Progenitor cell of endocrine pancreas (in vitro differentiated cells): ENCODE data around the gene GRAMD4. TPM values are rescaled to one million over a fixed set of nuclear protein-coding genes. Genes with fewer than 3 reads are reported as not detected.

Experiments
- DNase-seq: peaks from one replicate; pipeline ENCODE4 v3.0.0; 2021; ENCODE audit warnings: low spot score; ENCODE audit not compliant: unreplicated experiment
- H3K27ac Mint-ChIP-seq: 2 replicates; pipeline ENCODE4 v1.8.0; 2021; ENCODE audit warnings: mild to moderate bottlenecking, moderate library complexity, mixed read lengths
- H3K27me3 Mint-ChIP-seq: 2 replicates; pipeline ENCODE4 v1.8.0; 2021; ENCODE audit warnings: mixed read lengths
- H3K36me3 Mint-ChIP-seq: 2 replicates; pipeline ENCODE4 v1.8.0; 2022; ENCODE audit warnings: mixed read lengths; ENCODE audit not compliant: insufficient read depth
- H3K4me1 Mint-ChIP-seq: 2 replicates; pipeline ENCODE4 v1.8.0; 2021; ENCODE audit warnings: low read depth, mixed read lengths
- H3K4me3 Mint-ChIP-seq: 2 replicates; pipeline ENCODE4 v1.8.0; 2021; ENCODE audit warnings: low read depth, mild to moderate bottlenecking, moderate library complexity, mixed read lengths
- H3K9me3 Mint-ChIP-seq: 2 replicates; pipeline ENCODE4 v1.8.0; 2021; ENCODE audit warnings: low read depth, mixed read lengths
- CTCF ChIP-seq: fragments of 200-600 bp; sonication (generic); IDR thresholded peaks from one replicate; pipeline ENCODE4 v1.5.0; 2021; ENCODE audit warnings: antibody characterized with exemption, mild to moderate bottlenecking; ENCODE audit not compliant: unreplicated experiment
- total RNA-seq: library from RNA; stranded (reverse); gene quantifications from 2 replicates; pipeline ENCODE4 v1.2.1, GENCODE V29; 2021

GRAMD4 gene
- total RNA-seq, 1 donor from 2014 or later: 68.8 TPM

DNA sequence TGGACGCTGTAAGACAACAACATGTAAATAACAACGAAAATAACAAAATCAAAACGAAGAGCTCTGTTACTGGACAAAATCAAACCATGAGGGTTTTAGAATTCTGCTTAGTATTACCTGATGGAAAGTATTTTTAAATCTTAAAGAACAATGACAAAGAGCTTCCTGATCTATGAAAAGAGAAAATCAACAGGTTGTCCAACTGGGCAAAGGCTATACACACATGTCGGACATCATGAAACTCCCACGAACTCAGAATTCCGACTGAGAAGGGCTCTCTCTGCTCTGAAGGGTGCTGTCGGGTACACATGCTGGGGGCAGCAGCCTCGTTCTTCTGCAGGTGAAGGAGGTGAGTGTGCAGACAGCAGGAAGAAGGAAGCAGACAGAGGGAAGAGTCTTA, 92.1 kb downstream of the GRAMD4 start:
- Mint-ChIP-seq H3K27me3 (peaks cover 3% of the 10 kb centered on the region), H3K36me3 (peaks cover 53% of the 10 kb centered on the region), H3K4me1 (no peaks in the 10 kb centered on the region), H3K27ac (no peak overlapping the region), H3K4me3 (no peak overlapping the region), H3K9me3 (no peaks in the 10 kb centered on the region)
- no peak for TF ChIP-seq CTCF
- DNase-seq: no peak

GRCh38 chr22:46714550-46714949, 94.4 kb downstream of the GRAMD4 start:
- no peak for DNase-seq
- Mint-ChIP-seq H3K27me3 (peaks cover 1% of the 10 kb centered on the region), H3K4me1 (no peaks in the 10 kb centered on the region), H3K9me3 (no peaks in the 10 kb centered on the region), H3K27ac (no peak overlapping the region), H3K36me3 (peaks cover 42% of the 10 kb centered on the region), H3K4me3 (no peak overlapping the region)
- no peak for TF ChIP-seq CTCF

GRCh38 chr22:46719921-46720320, 99.7 kb downstream of the GRAMD4 start:
- Mint-ChIP-seq H3K36me3 (peaks cover 28% of the 10 kb centered on the region), H3K9me3 (no peaks in the 10 kb centered on the region), H3K27me3 (no peaks in the 10 kb centered on the region), H3K4me3 (no peak overlapping the region), H3K27ac (no peak overlapping the region), H3K4me1 (no peaks in the 10 kb centered on the region)
- no peak for DNase-seq
- TF ChIP-seq CTCF: no peak

DNA sequence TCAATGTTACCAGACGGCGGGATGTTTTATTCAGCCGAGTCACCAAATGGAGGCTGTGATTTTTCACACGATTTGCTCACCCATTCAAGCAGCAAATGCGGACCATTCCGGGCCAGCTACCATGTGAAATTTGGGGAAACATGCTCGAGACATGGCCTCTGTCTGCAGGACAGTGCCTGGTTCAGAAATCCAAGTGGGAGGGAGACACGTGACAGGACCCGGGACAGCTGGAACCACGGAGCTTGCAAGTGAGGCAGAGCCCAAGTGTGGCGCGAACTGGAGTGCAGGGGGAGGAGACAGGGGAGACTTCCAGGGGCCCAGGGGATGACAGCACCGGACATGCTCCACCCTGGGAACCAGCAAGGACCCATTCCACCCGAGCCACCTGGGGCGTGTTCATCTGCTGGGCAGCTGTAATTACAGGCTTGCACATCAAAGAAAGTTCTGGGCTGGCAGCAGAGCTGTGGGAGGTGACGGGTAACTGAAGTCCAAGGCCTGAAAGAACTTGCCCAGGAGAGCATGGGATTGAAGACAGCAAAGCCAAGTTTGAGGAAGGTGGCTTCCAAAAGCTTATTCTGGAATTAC, 101.4 kb downstream of the GRAMD4 start:
- Mint-ChIP-seq H3K4me1 (peaks cover 3% of the 10 kb centered on the region), H3K9me3 (no peaks in the 10 kb centered on the region), H3K27ac (no peak overlapping the region), H3K27me3 (no peaks in the 10 kb centered on the region), H3K36me3 (peaks cover 24% of the 10 kb centered on the region), H3K4me3 (no peak overlapping the region)
- no peak for DNase-seq
- no peak for TF ChIP-seq CTCF

- Mint-ChIP-seq H3K4me3 (no peak overlapping the region), H3K9me3 (no peaks in the 10 kb centered on the region), H3K4me1 (peaks cover 5% of the 10 kb centered on the region), H3K27me3 (no peaks in the 10 kb centered on the region), H3K36me3 (peaks cover 13% of the 10 kb centered on the region), H3K27ac (no peak overlapping the region)
- DNase-seq: no peak
- TF ChIP-seq CTCF: no peak
These were observed 103.7 kb downstream of the GRAMD4 start for GRCh38 chr22:46723882-46724281.
